Colonic mucosa (tissue), 4 donors: ENCODE data around the gene RCAN1. TPM values are rescaled to one million over a fixed set of nuclear protein-coding genes. Genes with fewer than 3 reads are reported as not detected.

ENCODE experiments used
- DNase-seq: peaks from one replicate; pipeline ENCODE4 v3.0.0-alpha.2; 2020
- H3K27ac ChIP-seq: fragments of 200-600 bp; one replicate; pipeline ENCODE4 v1.8.0; 2021
- H3K27me3 ChIP-seq: fragments of 200-600 bp; one replicate; pipeline ENCODE4 v1.8.0; 2021
- H3K36me3 ChIP-seq: fragments of 200-600 bp; one replicate; pipeline ENCODE4 v1.8.0; 2021
- H3K4me1 ChIP-seq: fragments of 200-600 bp; one replicate; pipeline ENCODE4 v1.8.0; 2021; ENCODE audit warnings: mild to moderate bottlenecking
- H3K4me3 ChIP-seq: fragments of 200-600 bp; one replicate; pipeline ENCODE4 v1.8.0; 2021
- H3K9ac ChIP-seq, 2 donors: one replicate each; pipeline ENCODE4 v1.7.0; 2013; ENCODE audit warnings: control low read depth in 2 of 2, low read depth in 2 of 2, low read length in 2 of 2
- H3K9me3 ChIP-seq: fragments of 200-600 bp; one replicate; pipeline ENCODE4 v1.8.0; 2021
- intact Hi-C: fragments of 100-400 bp; cut with DNase I; formaldehyde crosslinking; loops from one replicate; pipeline ENCODE4 v1.14.1; 2022
- total RNA-seq, 2 donors: library from RNA; stranded (reverse); fragmentation: NEBNext Ultra II Directional in 1 of 2; extraction: Animal tissue kit (Norgen Biotek cat#: 25700) in 1 of 2; gene quantifications; one replicate each; pipeline ENCODE4 v1.2.1, GENCODE V29; 2021
- TF ChIP-seq, protein P1 (sequence below): fragments of 200-600 bp; IDR thresholded peaks from one replicate; pipeline ENCODE4 v1.8.0; 2022; ENCODE audit warnings: antibody characterized with exemption, mild to moderate bottlenecking
- donor health status: healthy.
- donor health status: DM: no; HTN: no; CAD: no.
- donor health status: DM: no; HTN: no; CAD: no.

Gene RCAN1
- total RNA-seq, 2 donors from 2014 or later = 38.0 to 68.7 TPM

DNA sequence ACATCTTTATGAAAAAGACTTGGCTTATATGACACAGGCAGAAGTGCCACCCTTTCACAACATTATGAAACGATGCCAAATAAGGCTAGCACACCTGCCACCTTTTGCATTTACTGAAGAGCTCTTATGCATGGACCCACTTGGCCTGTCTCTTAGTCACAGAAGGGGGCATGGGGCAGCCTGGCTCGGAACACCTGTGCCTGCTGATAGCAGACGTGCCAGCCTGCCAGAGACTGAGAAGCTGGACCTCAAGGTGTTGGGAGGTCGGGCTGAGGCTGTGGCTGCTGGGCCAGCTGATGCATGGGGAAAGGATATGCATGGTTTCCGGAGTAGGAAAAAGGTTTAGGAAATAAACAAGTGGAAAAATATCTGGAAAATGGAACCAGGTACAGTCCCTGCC lies 21.5 kb downstream of the RCAN1 start:
- Histone ChIP-seq H3K36me3 (no peaks in the 10 kb centered on the region), H3K9me3 (no peaks in the 10 kb centered on the region), H3K27me3 (no peaks in the 10 kb centered on the region), H3K4me1 (no peaks in the 10 kb centered on the region), H3K4me3 (no peak overlapping the region), H3K9ac (no peak overlapping the region), H3K27ac (no peak overlapping the region)
- TF ChIP-seq, protein P1, sequence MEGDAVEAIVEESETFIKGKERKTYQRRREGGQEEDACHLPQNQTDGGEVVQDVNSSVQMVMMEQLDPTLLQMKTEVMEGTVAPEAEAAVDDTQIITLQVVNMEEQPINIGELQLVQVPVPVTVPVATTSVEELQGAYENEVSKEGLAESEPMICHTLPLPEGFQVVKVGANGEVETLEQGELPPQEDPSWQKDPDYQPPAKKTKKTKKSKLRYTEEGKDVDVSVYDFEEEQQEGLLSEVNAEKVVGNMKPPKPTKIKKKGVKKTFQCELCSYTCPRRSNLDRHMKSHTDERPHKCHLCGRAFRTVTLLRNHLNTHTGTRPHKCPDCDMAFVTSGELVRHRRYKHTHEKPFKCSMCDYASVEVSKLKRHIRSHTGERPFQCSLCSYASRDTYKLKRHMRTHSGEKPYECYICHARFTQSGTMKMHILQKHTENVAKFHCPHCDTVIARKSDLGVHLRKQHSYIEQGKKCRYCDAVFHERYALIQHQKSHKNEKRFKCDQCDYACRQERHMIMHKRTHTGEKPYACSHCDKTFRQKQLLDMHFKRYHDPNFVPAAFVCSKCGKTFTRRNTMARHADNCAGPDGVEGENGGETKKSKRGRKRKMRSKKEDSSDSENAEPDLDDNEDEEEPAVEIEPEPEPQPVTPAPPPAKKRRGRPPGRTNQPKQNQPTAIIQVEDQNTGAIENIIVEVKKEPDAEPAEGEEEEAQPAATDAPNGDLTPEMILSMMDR = no peak
- no peak for DNase-seq
- intact Hi-C loops = no loop called here

DNA sequence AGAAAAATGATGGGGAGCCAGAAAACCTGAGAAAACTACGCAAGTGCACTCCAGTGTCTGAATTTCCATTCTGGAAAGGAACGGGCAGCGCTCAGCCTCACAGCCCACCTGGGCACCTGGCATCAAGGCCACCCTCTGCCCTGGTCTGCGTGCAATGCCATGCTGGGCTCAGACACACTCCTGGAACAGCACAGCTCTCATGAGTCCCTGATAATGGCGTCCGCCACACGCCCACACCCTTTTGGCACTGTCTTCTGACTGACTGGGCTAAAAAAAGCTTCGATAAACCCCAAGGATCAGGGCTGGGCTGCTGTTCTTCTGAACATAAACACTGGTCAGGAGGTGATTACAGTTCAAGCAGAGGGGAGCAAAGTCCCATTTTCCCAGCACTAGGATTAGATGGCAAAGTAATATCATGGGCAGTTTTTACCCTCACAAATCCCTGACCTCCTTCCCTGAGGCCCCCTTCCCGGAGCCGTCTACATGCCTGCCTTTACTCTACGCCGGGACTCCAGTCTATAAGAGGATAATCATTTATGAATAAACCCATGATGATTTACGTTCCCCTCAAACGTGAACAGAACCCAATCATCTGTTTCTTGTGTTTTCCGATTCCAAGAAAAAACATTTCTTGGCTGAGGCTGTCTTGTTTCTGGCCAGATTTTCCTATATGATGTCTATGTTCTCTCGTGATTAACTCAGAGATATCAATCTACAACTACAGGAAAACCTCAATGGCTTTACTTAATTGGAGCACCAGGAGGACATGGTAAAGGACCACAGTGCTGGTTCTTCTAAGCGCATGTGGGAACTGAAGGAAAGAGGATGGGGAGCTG lies 22.6 kb downstream of the RCAN1 start:
- DNase-seq = peak; percentile 71
- Histone ChIP-seq H3K4me1 (no peaks in the 10 kb centered on the region), H3K4me3 (no peak overlapping the region), H3K27ac (peak overlapping the region; percentile 53), H3K36me3 (no peaks in the 10 kb centered on the region), H3K9me3 (no peaks in the 10 kb centered on the region), H3K9ac (peak overlapping the region in 1 of 2 donors; percentile 57), H3K27me3 (no peaks in the 10 kb centered on the region)
- TF ChIP-seq, protein P1 = no peak
- intact Hi-C loops = no loop called here

DNA sequence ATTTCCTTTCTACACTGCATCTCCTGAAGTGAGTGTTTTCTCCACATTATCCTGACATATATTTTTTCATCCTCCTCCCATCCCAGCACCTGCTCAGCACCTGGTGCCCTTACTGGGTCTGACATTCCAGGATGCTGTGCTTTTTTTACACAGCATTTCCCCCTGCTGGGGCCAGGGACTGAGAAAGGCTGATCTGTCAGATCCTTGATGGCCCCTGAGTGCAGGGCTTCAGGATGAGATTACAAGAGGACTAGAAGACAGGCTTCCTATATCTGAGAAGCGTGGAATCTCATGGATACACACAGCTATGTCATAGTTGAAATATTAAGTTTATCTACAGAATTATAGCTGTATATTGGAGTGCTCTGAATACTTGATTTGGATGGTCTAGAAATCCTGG lies 24.4 kb downstream of the RCAN1 start:
- DNase-seq = peak; percentile 8
- Histone ChIP-seq H3K27me3 (no peaks in the 10 kb centered on the region), H3K36me3 (no peaks in the 10 kb centered on the region), H3K4me3 (no peak overlapping the region), H3K27ac (no peak overlapping the region), H3K9me3 (no peaks in the 10 kb centered on the region), H3K9ac (no peak overlapping the region), H3K4me1 (no peaks in the 10 kb centered on the region)
- intact Hi-C loops = no loop called here
- TF ChIP-seq, protein P1 = no peak

DNA sequence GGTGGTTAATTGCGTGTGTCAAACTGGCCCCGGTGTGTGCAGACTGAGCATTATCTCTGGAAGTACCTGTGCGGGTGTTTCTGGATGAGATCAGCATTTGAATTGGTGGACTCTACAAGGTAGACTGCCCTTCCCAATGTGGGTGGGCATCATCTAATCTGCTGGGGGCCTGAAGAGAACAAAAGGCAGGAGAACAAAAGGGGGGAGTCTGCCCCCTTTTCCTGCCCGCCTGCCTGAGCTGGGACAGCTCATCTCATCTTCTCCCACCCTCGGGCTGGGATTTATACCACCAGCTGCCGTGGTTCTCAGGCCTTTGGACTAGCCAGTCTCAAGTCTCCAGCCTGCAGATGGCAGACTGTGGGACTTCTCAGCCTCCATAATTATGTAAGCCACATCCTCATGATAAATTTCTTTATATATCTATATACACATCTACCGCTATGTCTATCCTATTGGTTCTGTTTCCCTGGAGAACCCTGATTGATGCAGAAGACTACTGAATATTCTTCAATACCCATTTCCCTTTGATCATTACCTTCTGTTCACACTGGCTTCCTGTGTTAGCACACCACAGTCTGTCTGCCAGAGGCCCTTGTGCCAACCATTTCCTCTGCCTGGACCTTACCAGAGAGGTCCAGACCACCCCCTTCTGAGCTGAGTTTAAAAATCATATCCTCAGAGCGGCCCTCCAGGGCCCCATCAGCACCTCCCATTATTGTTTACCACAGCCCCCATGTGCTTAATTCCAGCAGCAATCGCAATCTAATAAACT lies 25.2 kb downstream of the RCAN1 start:
- no peak overlapping the region for H3K27ac ChIP-seq
- H3K9me3 ChIP-seq = no peaks in the 10 kb centered on the region
- TF ChIP-seq, protein P1 = no peak
- no peak overlapping the region for H3K9ac ChIP-seq
- H3K27me3 ChIP-seq = no peaks in the 10 kb centered on the region
- no peaks in the 10 kb centered on the region for H3K36me3 ChIP-seq
- no peak overlapping the region for H3K4me3 ChIP-seq
- H3K4me1 ChIP-seq = no peaks in the 10 kb centered on the region
- intact Hi-C loops = no loop called here
- peak; percentile 12 for DNase-seq

DNA sequence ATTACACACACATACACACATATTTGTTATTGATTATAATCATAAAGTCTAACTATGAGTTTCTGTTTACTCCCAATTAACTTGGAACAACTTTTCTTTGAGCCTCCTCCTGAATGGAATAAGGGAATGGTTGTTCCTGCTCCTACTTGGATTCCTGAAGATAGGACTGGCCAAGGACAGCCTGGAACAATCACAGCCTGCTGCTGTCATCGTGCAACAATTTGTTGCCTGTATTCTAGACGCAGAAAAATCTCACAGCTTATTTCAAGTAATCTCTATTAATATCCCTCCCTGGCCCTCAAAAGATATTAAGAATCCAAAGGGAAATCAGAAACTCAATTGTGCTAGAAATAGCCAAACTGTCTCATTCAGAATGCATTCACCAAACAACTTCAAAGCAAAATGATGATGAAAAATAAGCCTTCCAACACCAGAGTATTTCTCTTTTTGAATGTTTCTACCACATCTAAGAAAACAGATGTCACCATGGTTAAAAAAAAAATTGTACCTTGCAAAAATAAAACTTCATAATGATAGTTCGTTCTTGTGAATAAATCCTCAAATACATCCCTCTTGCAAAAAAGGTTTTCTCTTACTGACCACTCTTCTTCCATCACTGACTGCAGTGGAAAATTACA lies 30.9 kb downstream of the RCAN1 start:
- Histone ChIP-seq H3K4me1 (no peaks in the 10 kb centered on the region), H3K27me3 (no peaks in the 10 kb centered on the region), H3K27ac (no peak overlapping the region), H3K9me3 (no peaks in the 10 kb centered on the region), H3K4me3 (no peak overlapping the region), H3K9ac (no peak overlapping the region), H3K36me3 (no peaks in the 10 kb centered on the region)
- intact Hi-C loops = no loop called here
- TF ChIP-seq, protein P1 = no peak
- DNase-seq = no peak
